IPS-11a (cell line): ENCODE data around the gene TMEM52.
A peak's percentile ranks its signal among the peaks of the same experiment; 100 is the strongest.

Experiments
- H3K4me3 ChIP-seq: one replicate; pipeline ENCODE4 v1.5.1; 2013; ENCODE audit warnings: low read depth, low read length, control low read depth

TMEM52 gene

GRCh38 chr1:1916851-1917251 is 2.2 kb downstream of the TMEM52 start:
- no peak overlapping the region for H3K4me3 ChIP-seq

- H3K4me3 ChIP-seq = no peak overlapping the region
Measured at GRCh38 chr1:1915911-1916840, 2.9 kb downstream of the TMEM52 start.

GRCh38 chr1:1914971-1915692 is 3.9 kb downstream of the TMEM52 start, which contains the start of gene CALML6:
TSS of gene CALML6 (plus strand) at chr1:1915260. CDS start at chr1:1915281, 21 bp downstream.
- no peak within 1 kb of the TSS for H3K4me3 ChIP-seq

- no peak overlapping the region for H3K4me3 ChIP-seq
Measured at GRCh38 chr1:1914101-1914970, 4.7 kb downstream of the TMEM52 start.

- H3K4me3 ChIP-seq = no peak overlapping the region
Measured at GRCh38 chr1:1911350-1912041, 7.6 kb downstream of the TMEM52 start.

GRCh38 chr1:1910651-1911331 is 8.3 kb downstream of the TMEM52 start:
- no peak overlapping the region for H3K4me3 ChIP-seq

- H3K4me3 ChIP-seq = no peak overlapping the region
Measured at GRCh38 chr1:1910033-1910465, 9.0 kb downstream of the TMEM52 start.

- peak overlapping the region; percentile 56 for H3K4me3 ChIP-seq
Measured at GRCh38 chr1:1908506-1908791, 10.6 kb downstream of the TMEM52 start.

GRCh38 chr1:1907098-1907736 is 11.9 kb downstream of the TMEM52 start:
- H3K4me3 ChIP-seq = no peak overlapping the region

- no peak overlapping the region for H3K4me3 ChIP-seq
Measured at GRCh38 chr1:1906185-1907097, 12.6 kb downstream of the TMEM52 start.

- no peak overlapping the region for H3K4me3 ChIP-seq
Measured at GRCh38 chr1:1903224-1903623, 15.9 kb downstream of the TMEM52 start.

- H3K4me3 ChIP-seq = no peak overlapping the region
Measured at GRCh38 chr1:1901641-1902294, 17.3 kb downstream of the TMEM52 start.

GRCh38 chr1:1900883-1901640 is 18.0 kb downstream of the TMEM52 start:
- no peak overlapping the region for H3K4me3 ChIP-seq

GRCh38 chr1:1899967-1900327 is 19.1 kb downstream of the TMEM52 start:
- H3K4me3 ChIP-seq = no peak overlapping the region

- H3K4me3 ChIP-seq = no peak overlapping the region
Measured at GRCh38 chr1:1899266-1899966, 19.7 kb downstream of the TMEM52 start.

- H3K4me3 ChIP-seq = no peak overlapping the region
Measured at GRCh38 chr1:1898246-1898933, 20.7 kb downstream of the TMEM52 start.
